ENCODE results near the gene USH2A. TPM values are rescaled to one million over a fixed set of nuclear protein-coding genes. Genes with fewer than 3 reads are reported as not detected.

USH2A gene
- total RNA-seq, 3 donors from 2014 or later = not detected

GRCh38 chr1:215600867-215601266, 822.4 kb downstream of the USH2A start:
- TF ChIP-seq POLR2AphosphoS5 (IDR thresholded peaks at IDR 0.05) (no peak), CTCF (IDR thresholded peaks at IDR 0.05) (no peak), POLR2A (IDR thresholded peaks at IDR 0.05) (no peak)
- no peaks in the 10 kb centered on the region for H3K36me3 ChIP-seq
- no peaks in the 10 kb centered on the region for H3K4me1 ChIP-seq
- no peaks in the 10 kb centered on the region for H3K9me3 ChIP-seq
- no peak overlapping the region for H3K4me3 ChIP-seq
- no peak overlapping the region for H3K27ac ChIP-seq
- DNase-seq (ENCODE audit: low spot score in 2 of 2) = no peak
- no peaks in the 10 kb centered on the region for H3K27me3 ChIP-seq
- intact Hi-C loops (cut with DNase I; ENCODE audit: low total_unique reads) = loop anchor here (10.0 kb wide), 1 partner anchor 466 kb away; no protein-coding TSS in a partner anchor

GRCh38 chr1:215600258-215600792, 822.9 kb downstream of the USH2A start:
- Histone ChIP-seq H3K4me1 (no peaks in the 10 kb centered on the region), H3K9me3 (no peaks in the 10 kb centered on the region), H3K27me3 (no peaks in the 10 kb centered on the region), H3K27ac (no peak overlapping the region), H3K4me3 (no peak overlapping the region), H3K36me3 (no peaks in the 10 kb centered on the region)
- intact Hi-C loops (cut with DNase I; ENCODE audit: low total_unique reads) = loop anchor here (10.0 kb wide), 1 partner anchor 466 kb away; no protein-coding TSS in a partner anchor
- DNase-seq (ENCODE audit: low spot score in 2 of 2) = no peak
- no peak for TF ChIP-seq CTCF (IDR thresholded peaks at IDR 0.05)
- TF ChIP-seq POLR2A (IDR thresholded peaks at IDR 0.05) = no peak
- TF ChIP-seq POLR2AphosphoS5 (IDR thresholded peaks at IDR 0.05) = no peak

- no peaks in the 10 kb centered on the region for H3K27me3 ChIP-seq
- TF ChIP-seq POLR2A (IDR thresholded peaks at IDR 0.05) = no peak
- TF ChIP-seq CTCF (IDR thresholded peaks at IDR 0.05) = no peak
- TF ChIP-seq POLR2AphosphoS5 (IDR thresholded peaks at IDR 0.05) = no peak
- H3K4me1 ChIP-seq = no peaks in the 10 kb centered on the region
- H3K4me3 ChIP-seq = no peak overlapping the region
- no peak for DNase-seq (ENCODE audit: low spot score in 2 of 2)
- intact Hi-C loops (cut with DNase I; ENCODE audit: low total_unique reads) = loop anchor here (10.0 kb wide), 1 partner anchor 465 kb away; no protein-coding TSS in a partner anchor
- H3K27ac ChIP-seq = no peak overlapping the region
- no peaks in the 10 kb centered on the region for H3K36me3 ChIP-seq
- no peaks in the 10 kb centered on the region for H3K9me3 ChIP-seq
Measured at GRCh38 chr1:215599418-215600074, 823.7 kb downstream of the USH2A start.

- H3K4me1 ChIP-seq = no peaks in the 10 kb centered on the region
- H3K27me3 ChIP-seq = no peaks in the 10 kb centered on the region
- no peak for DNase-seq (ENCODE audit: low spot score in 2 of 2)
- TF ChIP-seq CTCF (IDR thresholded peaks at IDR 0.05) (no peak), POLR2AphosphoS5 (IDR thresholded peaks at IDR 0.05) (no peak), POLR2A (IDR thresholded peaks at IDR 0.05) (no peak)
- H3K9me3 ChIP-seq = no peaks in the 10 kb centered on the region
- no peak overlapping the region for H3K27ac ChIP-seq
- no peaks in the 10 kb centered on the region for H3K36me3 ChIP-seq
- H3K4me3 ChIP-seq = no peak overlapping the region
- intact Hi-C loops (cut with DNase I; ENCODE audit: low total_unique reads) = no loop called here
Measured at GRCh38 chr1:215597961-215598360, 825.3 kb downstream of the USH2A start.

- Histone ChIP-seq H3K27me3 (no peaks in the 10 kb centered on the region), H3K9me3 (no peaks in the 10 kb centered on the region), H3K27ac (no peak overlapping the region), H3K4me3 (no peak overlapping the region), H3K36me3 (no peaks in the 10 kb centered on the region), H3K4me1 (no peaks in the 10 kb centered on the region)
- intact Hi-C loops (cut with DNase I; ENCODE audit: low total_unique reads) = no loop called here
- TF ChIP-seq POLR2AphosphoS5 (IDR thresholded peaks at IDR 0.05) (no peak), CTCF (IDR thresholded peaks at IDR 0.05) (no peak), POLR2A (IDR thresholded peaks at IDR 0.05) (no peak)
- no peak for DNase-seq (ENCODE audit: low spot score in 2 of 2)
Measured at GRCh38 chr1:215595231-215595630, 828.0 kb downstream of the USH2A start.

Measured in breast epithelium (tissue), 4 donors.